ENCODE data around the gene ASAP3. TPM values are rescaled to one million over a fixed set of nuclear protein-coding genes. Genes with fewer than 3 reads are reported as not detected.

The ASAP3 gene
- total and polyA plus RNA-seq, 8 donors = 17.9 to 37.4 (median 25.3) TPM

GRCh38 chr1:23417570-23417969 lies 66.4 kb downstream of the ASAP3 start:
- no peaks in the 10 kb centered on the region for H3K9me3 ChIP-seq
- no peaks in the 10 kb centered on the region for H3K27me3 ChIP-seq
- ATAC-seq = peak in 3 of 4 donors; percentile 43 to 53 (median 52)
- H3K36me3 ChIP-seq = peaks cover 0 to 13% (median 0%) of the 10 kb centered on the region in 3 donors
- no peak for FAIRE-seq
- DNase-seq = peak; percentile 74 to 91 (median 80)
- TF ChIP-seq CTCF (IDR thresholded peaks at IDR 0.05) = no peak
- peaks cover 34 to 41% (median 40%) of the 10 kb centered on the region in 3 donors for H3K4me1 ChIP-seq
- intact Hi-C loops (cut with DNase I) = no loop called here
- H3K27ac ChIP-seq = peak overlapping the region in 3 of 4 donors; percentile 17 to 93 (median 45)
- WGBS, 2 donors = 13 to 14% methylated on average over 3 of the region's 3 CpGs
- no peak overlapping the region for H3K4me3 ChIP-seq

- FAIRE-seq (no peak), ATAC-seq (no peak), DNase-seq (no peak)
- TF ChIP-seq CTCF (IDR thresholded peaks at IDR 0.05) = no peak
- Histone ChIP-seq H3K27ac (peak overlapping the region in 1 of 4 donors; percentile 93), H3K36me3 (peaks cover 0 to 13% (median 0%) of the 10 kb centered on the region in 3 donors), H3K4me1 (peaks cover 30 to 37% (median 34%) of the 10 kb centered on the region in 3 donors), H3K4me3 (no peak overlapping the region), H3K27me3 (no peaks in the 10 kb centered on the region), H3K9me3 (no peaks in the 10 kb centered on the region)
- intact Hi-C loops (cut with DNase I) = no loop called here
- WGBS, 2 donors = 79 to 80% methylated on average over 4 of the region's 4 CpGs
Observed at GRCh38 chr1:23416964-23417363, 67.0 kb downstream of the ASAP3 start.

GRCh38 chr1:23408797-23409290 lies 75.1 kb downstream of the ASAP3 start:
- Histone ChIP-seq H3K9me3 (no peaks in the 10 kb centered on the region), H3K36me3 (peaks cover 0 to 16% (median 9%) of the 10 kb centered on the region in 3 donors), H3K27ac (peak overlapping the region in 1 of 4 donors; percentile 2), H3K27me3 (no peaks in the 10 kb centered on the region), H3K4me1 (peaks cover 22 to 43% (median 43%) of the 10 kb centered on the region in 3 donors), H3K4me3 (no peak overlapping the region)
- no peak for TF ChIP-seq CTCF (IDR thresholded peaks at IDR 0.05)
- intact Hi-C loops (cut with DNase I) = no loop called here
- FAIRE-seq (no peak), ATAC-seq (no peak), DNase-seq (no peak)
- WGBS, 2 donors = 61 to 65% methylated on average over 7 of the region's 7 CpGs

GRCh38 chr1:23407016-23407630 lies 76.9 kb downstream of the ASAP3 start:
- Histone ChIP-seq H3K27ac (no peak overlapping the region), H3K4me1 (peaks cover 32 to 56% (median 56%) of the 10 kb centered on the region in 3 donors)
- intact Hi-C loops (cut with DNase I) = no loop called here

More at GRCh38 chr1:23407016-23407630, 76.9 kb downstream of the ASAP3 start:
- no peak overlapping the region for H3K4me3 ChIP-seq
- WGBS, 2 donors = 87 to 89% methylated on average over 8 of the region's 8 CpGs
- H3K36me3 ChIP-seq = peaks cover 0 to 22% (median 9%) of the 10 kb centered on the region in 3 donors
- H3K27me3 ChIP-seq = no peaks in the 10 kb centered on the region
- DNase-seq (no peak), ATAC-seq (no peak), FAIRE-seq (no peak)
- no peak for TF ChIP-seq CTCF (IDR thresholded peaks at IDR 0.05)
- H3K9me3 ChIP-seq = no peaks in the 10 kb centered on the region
